ENCODE data around the gene SMAD4.
"Not testable (repeated sequence)": the region's sequence is repeated elsewhere in the genome, so short reads cannot be mapped to it uniquely, and the experiment has no call there.

Gene SMAD4

GRCh38 chr18:51111633-51112355 lies 81.8 kb downstream of the SMAD4 start:
- DNase-seq (ENCODE audit: low spot score) = not testable (repeated sequence)

- not testable (repeated sequence) for DNase-seq (ENCODE audit: low spot score)
Measured at GRCh38 chr18:51116996-51117395, 87.0 kb downstream of the SMAD4 start.

GRCh38 chr18:51119561-51119960 lies 89.5 kb downstream of the SMAD4 start:
- not testable (repeated sequence) for DNase-seq (ENCODE audit: low spot score)

GRCh38 chr18:51119976-51120375 lies 90.0 kb downstream of the SMAD4 start:
- not testable (repeated sequence) for DNase-seq (ENCODE audit: low spot score)

- DNase-seq (ENCODE audit: low spot score) = no peak
Measured at GRCh38 chr18:51120809-51121596, 91.0 kb downstream of the SMAD4 start.

- no peak for DNase-seq (ENCODE audit: low spot score)
Measured at GRCh38 chr18:51121597-51121857, 91.5 kb downstream of the SMAD4 start.

GRCh38 chr18:51122266-51123045 lies 92.4 kb downstream of the SMAD4 start:
- DNase-seq (ENCODE audit: low spot score) = no peak

- no peak for DNase-seq (ENCODE audit: low spot score)
Measured at GRCh38 chr18:51123046-51123395, 93.0 kb downstream of the SMAD4 start.

GRCh38 chr18:51123481-51123880 lies 93.5 kb downstream of the SMAD4 start:
- no peak for DNase-seq (ENCODE audit: low spot score)

- no peak for DNase-seq (ENCODE audit: low spot score)
Measured at GRCh38 chr18:51123936-51124486, 94.0 kb downstream of the SMAD4 start.

GRCh38 chr18:51125976-51126375 lies 96.0 kb downstream of the SMAD4 start:
- DNase-seq (ENCODE audit: low spot score) = no peak

- DNase-seq (ENCODE audit: low spot score) = no peak
Measured at GRCh38 chr18:51127664-51128063, 97.7 kb downstream of the SMAD4 start.

GRCh38 chr18:51128533-51128932 lies 98.5 kb downstream of the SMAD4 start:
- no peak for DNase-seq (ENCODE audit: low spot score)

- no peak for DNase-seq (ENCODE audit: low spot score)
Measured at GRCh38 chr18:51132256-51132935, 102.4 kb downstream of the SMAD4 start.

GRCh38 chr18:51133580-51134160 lies 103.7 kb downstream of the SMAD4 start:
- DNase-seq (ENCODE audit: low spot score) = no peak

All from CD4-positive, alpha-beta T cell treated with Interleukin-2 at 100 ng/mL for 4 hours (primary cell).